ENCODE data around the gene CROT.

The CROT gene

GRCh38 chr7:87337331-87337730 is 8.1 kb upstream of the CROT start:
- TF ChIP-seq CTCF (IDR thresholded peaks at IDR 0.05; ENCODE audit: extremely low read depth, insufficient read depth, missing control alignments), result no peak
- in situ Hi-C loops (cut with MboI; ENCODE audit: low pct_unique_long_range_greater_than_20kb, low sequenced_read_pairs, unreplicated experiment), result no loop called here
- DNase-seq (ENCODE audit: low spot score), result no peak

- in situ Hi-C loops (cut with MboI; ENCODE audit: low pct_unique_long_range_greater_than_20kb, low sequenced_read_pairs, unreplicated experiment), result no loop called here
- TF ChIP-seq CTCF (IDR thresholded peaks at IDR 0.05; ENCODE audit: extremely low read depth, insufficient read depth, missing control alignments), result no peak
These were observed 6.0 kb upstream of the CROT start for GRCh38 chr7:87339373-87339897.

GRCh38 chr7:87341441-87341840 is 4.0 kb upstream of the CROT start:
- DNase-seq (ENCODE audit: low spot score), result peak; percentile 31
- in situ Hi-C loops (cut with MboI; ENCODE audit: low pct_unique_long_range_greater_than_20kb, low sequenced_read_pairs, unreplicated experiment), result no loop called here
- no peak for TF ChIP-seq CTCF (IDR thresholded peaks at IDR 0.05; ENCODE audit: extremely low read depth, insufficient read depth, missing control alignments)

More at GRCh38 chr7:87339373-87339897, 6.0 kb upstream of the CROT start:
- DNase-seq (ENCODE audit: low spot score), result no peak

GRCh38 chr7:87342231-87342630 is 3.2 kb upstream of the CROT start:
- DNase-seq (ENCODE audit: low spot score), result no peak
- in situ Hi-C loops (cut with MboI; ENCODE audit: low pct_unique_long_range_greater_than_20kb, low sequenced_read_pairs, unreplicated experiment), result no loop called here
- TF ChIP-seq CTCF (IDR thresholded peaks at IDR 0.05; ENCODE audit: extremely low read depth, insufficient read depth, missing control alignments), result no peak

GRCh38 chr7:87344446-87344845 is 1.0 kb upstream of the CROT start:
- TF ChIP-seq CTCF (IDR thresholded peaks at IDR 0.05; ENCODE audit: extremely low read depth, insufficient read depth, missing control alignments), result no peak
- DNase-seq (ENCODE audit: low spot score), result no peak
- in situ Hi-C loops (cut with MboI; ENCODE audit: low pct_unique_long_range_greater_than_20kb, low sequenced_read_pairs, unreplicated experiment), result no loop called here

GRCh38 chr7:87345962-87346371 is 503 bp downstream of the CROT start:
- peak; percentile 12 for DNase-seq (ENCODE audit: low spot score)
- no peak for TF ChIP-seq CTCF (IDR thresholded peaks at IDR 0.05; ENCODE audit: extremely low read depth, insufficient read depth, missing control alignments)
- in situ Hi-C loops (cut with MboI; ENCODE audit: low pct_unique_long_range_greater_than_20kb, low sequenced_read_pairs, unreplicated experiment), result no loop called here

- TF ChIP-seq CTCF (IDR thresholded peaks at IDR 0.05; ENCODE audit: extremely low read depth, insufficient read depth, missing control alignments), result no peak
- DNase-seq (ENCODE audit: low spot score), result no peak
- in situ Hi-C loops (cut with MboI; ENCODE audit: low pct_unique_long_range_greater_than_20kb, low sequenced_read_pairs, unreplicated experiment), result no loop called here
These were observed 1.7 kb downstream of the CROT start for GRCh38 chr7:87347207-87347606.
